H9 (cell line): ENCODE measurements around the gene PUS3. TPM values are rescaled to one million over a fixed set of nuclear protein-coding genes. Genes with fewer than 3 reads are reported as not detected.

Source experiments
- DNase-seq: peaks from one replicate; pipeline ENCODE4 v3.0.0-alpha.2; 2017
- H2AFZ ChIP-seq: one replicate; pipeline ENCODE4 v1.6.1; 2013; ENCODE audit warnings: mild to moderate bottlenecking, low read length, control low read depth, moderate library complexity
- H2AK5ac ChIP-seq: 2 replicates; pipeline ENCODE4 v1.6.1; 2013; ENCODE audit warnings: low read length, control low read depth, mixed read lengths; ENCODE audit not compliant: insufficient read length
- H2BK120ac ChIP-seq: one replicate; pipeline ENCODE4 v1.6.1; 2013; ENCODE audit warnings: low read depth, mild to moderate bottlenecking, low read length, control low read depth, inconsistent platforms; ENCODE audit not compliant: poor library complexity, severe bottlenecking
- H2BK12ac ChIP-seq: 2 replicates; pipeline ENCODE4 v1.6.1; 2013; ENCODE audit warnings: low read length, control low read depth, mixed read lengths, low read depth; ENCODE audit not compliant: insufficient read length
- H2BK15ac ChIP-seq: 2 replicates; pipeline ENCODE4 v1.6.1; 2013; ENCODE audit warnings: low read depth, low read length, control low read depth
- H2BK20ac ChIP-seq: one replicate; pipeline ENCODE4 v1.6.1; 2013; ENCODE audit warnings: low read depth, mild to moderate bottlenecking, low read length, control low read depth, inconsistent platforms; ENCODE audit not compliant: poor library complexity, severe bottlenecking
- H2BK5ac ChIP-seq: 2 replicates; pipeline ENCODE4 v1.6.1; 2013; ENCODE audit warnings: low read length, control low read depth, mixed read lengths; ENCODE audit not compliant: insufficient read length
- H3K14ac ChIP-seq: 2 replicates; pipeline ENCODE4 v1.6.1; 2013; ENCODE audit warnings: low read length, control low read depth; ENCODE audit not compliant: insufficient read depth
- H3K18ac ChIP-seq: 2 replicates; pipeline ENCODE4 v1.6.1; 2013; ENCODE audit warnings: low read depth, mild to moderate bottlenecking, mixed read lengths, low read length, control low read depth; ENCODE audit not compliant: insufficient read length
- H3K23ac ChIP-seq: 2 replicates; pipeline ENCODE4 v1.6.1; 2013; ENCODE audit warnings: low read length, control low read depth, mixed read lengths, low read depth; ENCODE audit not compliant: insufficient read length
- H3K23me2 ChIP-seq: 2 replicates; pipeline ENCODE4 v1.6.1; 2013; ENCODE audit warnings: low read depth, mild to moderate bottlenecking, mixed read lengths, low read length, control low read depth; ENCODE audit not compliant: insufficient read length, poor library complexity, severe bottlenecking
- H3K27ac ChIP-seq: 2 replicates; pipeline ENCODE4 v1.5.1; 2013; ENCODE audit warnings: low read length, control low read depth, mixed read lengths, low read depth; ENCODE audit not compliant: insufficient read length
- H3K27me3 ChIP-seq: 2 replicates; pipeline ENCODE4 v1.6.1; 2013; ENCODE audit warnings: low read length, control low read depth, inconsistent platforms; ENCODE audit not compliant: insufficient read depth
- H3K4ac ChIP-seq: 2 replicates; pipeline ENCODE4 v1.6.1; 2013; ENCODE audit warnings: low read depth, mild to moderate bottlenecking, control low read depth, inconsistent platforms, low read length, moderate library complexity
- H3K4me1 ChIP-seq: 2 replicates; pipeline ENCODE4 v1.6.1; 2013; ENCODE audit warnings: low read length, control low read depth, inconsistent platforms; ENCODE audit not compliant: insufficient read depth
- H3K4me2 ChIP-seq: 2 replicates; pipeline ENCODE4 v1.6.1; 2013; ENCODE audit warnings: low read length, control low read depth, mixed read lengths; ENCODE audit not compliant: insufficient read length, insufficient read depth
- H3K56ac ChIP-seq: 2 replicates; pipeline ENCODE4 v1.6.1; 2013; ENCODE audit warnings: low read depth, mild to moderate bottlenecking, mixed read lengths, low read length, control low read depth; ENCODE audit not compliant: insufficient read length
- H3K79me1 ChIP-seq: 2 replicates; pipeline ENCODE4 v1.6.1; 2013; ENCODE audit warnings: low read depth, mild to moderate bottlenecking, moderate library complexity, low read length, control low read depth, inconsistent platforms; ENCODE audit not compliant: insufficient read depth, poor library complexity, severe bottlenecking
- H3K79me2 ChIP-seq: 2 replicates; pipeline ENCODE4 v1.6.1; 2013; ENCODE audit warnings: low read length, control low read depth, inconsistent platforms; ENCODE audit not compliant: insufficient read depth
- H3K9ac ChIP-seq: 2 replicates; pipeline ENCODE4 v1.6.1; 2013; ENCODE audit warnings: low read length, control low read depth, mixed read lengths; ENCODE audit not compliant: insufficient read length; ENCODE audit errors: extremely low read depth
- H3K9me3 ChIP-seq: one replicate; pipeline ENCODE4 v1.6.1; 2013; ENCODE audit warnings: low read depth, low read length, inconsistent platforms; ENCODE audit not compliant: control insufficient read depth
- H3T11ph ChIP-seq: one replicate; pipeline ENCODE4 v1.6.1; 2013; ENCODE audit warnings: mild to moderate bottlenecking, low read length, control low read depth, inconsistent platforms
- H4K20me1 ChIP-seq: one replicate; pipeline ENCODE4 v1.6.1; 2013; ENCODE audit not compliant: control insufficient read depth, insufficient read length, insufficient read depth
- H4K5ac ChIP-seq: 2 replicates; pipeline ENCODE4 v1.6.1; 2013; ENCODE audit warnings: low read depth, mild to moderate bottlenecking, mixed read lengths, low read length, control low read depth; ENCODE audit not compliant: insufficient read length
- H4K8ac ChIP-seq: replicated peaks from 2 replicates; pipeline ENCODE4 v1.6.1; 2013; ENCODE audit warnings: low read length, control low read depth, mixed read lengths, low read depth; ENCODE audit not compliant: insufficient read length
- H4K91ac ChIP-seq: 2 replicates; pipeline ENCODE4 v1.6.1; 2013; ENCODE audit warnings: low read depth, mild to moderate bottlenecking, moderate library complexity, mixed read lengths, low read length, control low read depth; ENCODE audit not compliant: insufficient read length
- H3K27ac Mint-ChIP-seq, 3 experiments: 2 replicates in 2 of 3; 3 replicates in 1 of 3; pipeline ENCODE4 v1.8.0; 2020 to 2021; ENCODE audit warnings: mixed read lengths in 3 of 3, mild to moderate bottlenecking in 1 of 3, moderate library complexity in 1 of 3
- H3K27me3 Mint-ChIP-seq: 2 replicates; pipeline ENCODE4 v1.8.0; 2021; ENCODE audit warnings: low read depth, mild to moderate bottlenecking, moderate library complexity, mixed read lengths
- H3K36me3 Mint-ChIP-seq, 3 experiments: 2 replicates in 2 of 3; 3 replicates in 1 of 3; pipeline ENCODE4 v1.8.0; 2020 to 2021; ENCODE audit warnings: low read depth in 3 of 3, mixed read lengths in 3 of 3; ENCODE audit not compliant: insufficient read depth in 1 of 3
- H3K4me1 Mint-ChIP-seq, 2 experiments: 2 replicates each; pipeline ENCODE4 v1.8.0; 2020; ENCODE audit warnings: mixed read lengths in 2 of 2
- H3K4me3 Mint-ChIP-seq, 2 experiments: 2 replicates in 1 of 2; 3 replicates in 1 of 2; pipeline ENCODE4 v1.8.0; 2020 to 2021; ENCODE audit warnings: mild to moderate bottlenecking in 2 of 2, mixed read lengths in 2 of 2, moderate library complexity in 1 of 2
- H3K9me3 Mint-ChIP-seq, 2 experiments: 2 replicates in 1 of 2; 3 replicates in 1 of 2; pipeline ENCODE4 v1.8.0; 2020; ENCODE audit warnings: mild to moderate bottlenecking in 2 of 2, mixed read lengths in 2 of 2, moderate library complexity in 1 of 2
- CTCF ChIP-seq: fragments of 200-600 bp; sonication (generic); conservative IDR thresholded peaks from 3 replicates; pipeline ENCODE4 v1.8.0; 2021; ENCODE audit warnings: antibody characterized with exemption, mild to moderate bottlenecking
- WGBS: extraction: QIAGEN DNeasy Blood & Tissue Kit; methylation state at CpG from one replicate; pipeline ENCODE4 v1.1.7; 2013; ENCODE audit warnings: missing lambda C conversion rate, low lambda C conversion rate, mixed read lengths; ENCODE audit not compliant: insufficient read length; ENCODE audit errors: extremely low coverage; 5-methylcytosine and 5-hydroxymethylcytosine counted together
- total RNA-seq: library from RNA; stranded (reverse); gene quantifications from 2 replicates; pipeline ENCODE4 v1.2.1, GENCODE V29; 2021

PUS3 gene
- total RNA-seq, 1 experiment from 2014 or later: 20.0 TPM

DNA sequence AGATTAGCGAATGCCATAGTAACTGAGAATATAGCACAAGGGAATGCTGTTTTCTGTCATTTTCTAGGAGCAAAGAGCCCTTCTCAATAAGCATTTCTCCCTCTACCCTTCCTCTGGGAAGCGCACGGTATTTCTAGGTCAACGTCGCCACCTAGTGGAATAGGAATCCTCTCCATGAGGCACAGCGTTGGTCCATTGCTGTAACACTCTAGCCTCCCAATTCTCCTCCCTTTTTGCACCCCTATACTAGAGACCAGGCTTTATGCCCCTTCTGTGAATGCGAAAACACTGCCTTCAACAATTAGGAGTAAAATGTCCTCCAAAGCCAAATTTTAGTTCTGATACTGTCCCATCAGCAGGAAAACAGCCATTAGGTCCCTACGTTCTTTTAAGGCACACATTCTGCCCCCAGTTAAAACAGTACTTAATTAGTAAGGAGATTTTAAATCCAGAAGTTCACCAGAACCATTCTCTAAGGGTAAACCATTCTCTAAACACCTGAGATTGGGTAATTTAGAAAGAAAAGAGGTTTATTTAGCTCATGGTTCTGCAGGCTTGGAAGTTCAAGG, 28.4 kb downstream of the PUS3 start:
- H3K27me3 ChIP-seq: no peaks in the 10 kb centered on the region
- H4K91ac ChIP-seq: no peak overlapping the region
- peak; percentile 73 for DNase-seq
- no peak overlapping the region for H3K23ac ChIP-seq
- H2BK5ac ChIP-seq: no peak overlapping the region
- Mint-ChIP-seq H3K4me3 (peak overlapping the region in 1 of 2 experiments; percentile 60; a peak in 2 of 5 replicates), H3K4me1 (peaks cover 9 to 15% of the 10 kb centered on the region in 2 experiments), H3K36me3 (peaks cover 0 to 6% (median 0%) of the 10 kb centered on the region in 3 experiments; a peak in 2 of 7 replicates), H3K27ac (peak overlapping the region in 1 of 3 experiments; percentile 47; a peak in 1 of 7 replicates), H3K27me3 (peaks cover 10% of the 10 kb centered on the region), H3K9me3 (peaks cover 6 to 13% of the 10 kb centered on the region in 2 experiments; a peak in 3 of 5 replicates)
- H3K27ac ChIP-seq: no peak overlapping the region
- no peak overlapping the region for H2BK15ac ChIP-seq
- H3K4ac ChIP-seq: no peak overlapping the region
- H3K9ac ChIP-seq: no peak overlapping the region
- H2BK12ac ChIP-seq: no peak overlapping the region
- no peak overlapping the region for H3T11ph ChIP-seq
- H3K9me3 ChIP-seq: no peaks in the 10 kb centered on the region
- H4K8ac ChIP-seq: no peak overlapping the region
- H3K79me2 ChIP-seq: no peaks in the 10 kb centered on the region
- H3K4me1 ChIP-seq: no peaks in the 10 kb centered on the region
- H4K20me1 ChIP-seq: no peaks in the 10 kb centered on the region
- no peak overlapping the region for H2AK5ac ChIP-seq
- no peak overlapping the region for H2BK20ac ChIP-seq
- H3K23me2 ChIP-seq: no peaks in the 10 kb centered on the region
- no CpG with 5 or more reads among the region's 8 CpGs for WGBS
- no peak overlapping the region for H2BK120ac ChIP-seq
- no peak overlapping the region for H4K5ac ChIP-seq
- no peak overlapping the region for H3K14ac ChIP-seq
- H3K56ac ChIP-seq: no peak overlapping the region
- no peaks in the 10 kb centered on the region for H3K79me1 ChIP-seq
- no peak overlapping the region for H3K18ac ChIP-seq
- no peak overlapping the region for H3K4me2 ChIP-seq
- TF ChIP-seq CTCF: peak; percentile 85
- H2AFZ ChIP-seq: no peak overlapping the region
